ENCODE measurements around the gene IRF7.

IRF7 gene

DNA sequence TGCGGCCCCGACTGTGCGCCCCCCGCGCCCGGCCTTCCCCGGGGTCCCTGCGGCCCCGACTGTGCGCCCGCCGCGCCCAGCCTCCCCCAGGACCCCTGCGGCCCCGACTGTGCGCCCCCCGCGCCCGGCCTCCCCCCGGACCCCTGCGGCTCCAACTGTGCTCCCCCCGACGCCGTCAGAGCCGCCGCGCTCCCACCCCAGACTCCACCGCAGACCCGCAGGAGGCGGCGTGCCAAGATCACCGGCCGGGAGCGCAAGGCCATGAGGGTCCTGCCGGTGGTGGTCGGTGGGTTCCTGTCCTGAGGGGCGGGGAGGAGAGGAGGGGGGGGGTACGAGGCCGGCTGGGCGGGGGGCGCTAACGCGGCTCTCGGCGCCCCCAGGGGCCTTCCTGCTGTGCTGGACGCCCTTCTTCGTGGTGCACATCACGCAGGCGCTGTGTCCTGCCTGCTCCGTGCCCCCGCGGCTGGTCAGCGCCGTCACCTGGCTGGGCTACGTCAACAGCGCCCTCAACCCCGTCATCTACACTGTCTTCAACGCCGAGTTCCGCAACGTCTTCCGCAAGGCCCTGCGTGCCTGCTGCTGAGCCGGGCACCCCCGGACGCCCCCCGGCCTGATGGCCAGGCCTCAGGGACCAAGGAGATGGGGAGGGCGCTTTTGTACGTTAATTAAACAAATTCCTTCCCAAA lies 24.4 kb upstream of the IRF7 start:
- DNase-seq, result no peak

DNA sequence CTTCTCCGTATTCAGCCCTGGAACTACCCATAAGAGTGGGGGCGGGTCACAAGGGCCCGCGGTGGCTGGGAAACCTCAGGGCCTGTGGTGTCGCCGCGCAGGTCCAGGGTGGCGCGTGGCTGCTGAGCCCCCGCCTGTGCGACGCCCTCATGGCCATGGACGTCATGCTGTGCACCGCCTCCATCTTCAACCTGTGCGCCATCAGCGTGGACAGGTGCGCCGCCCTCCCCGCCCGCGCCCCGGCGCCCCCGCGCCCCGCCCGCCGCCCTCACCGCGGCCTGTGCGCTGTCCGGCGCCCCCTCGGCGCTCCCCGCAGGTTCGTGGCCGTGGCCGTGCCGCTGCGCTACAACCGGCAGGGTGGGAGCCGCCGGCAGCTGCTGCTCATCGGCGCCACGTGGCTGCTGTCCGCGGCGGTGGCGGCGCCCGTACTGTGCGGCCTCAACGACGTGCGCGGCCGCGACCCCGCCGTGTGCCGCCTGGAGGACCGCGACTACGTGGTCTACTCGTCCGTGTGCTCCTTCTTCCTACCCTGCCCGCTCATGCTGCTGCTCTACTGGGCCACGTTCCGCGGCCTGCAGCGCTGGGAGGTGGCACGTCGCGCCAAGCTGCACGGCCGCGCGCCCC lies 23.7 kb upstream of the IRF7 start:
- DNase-seq, result no peak

DNA sequence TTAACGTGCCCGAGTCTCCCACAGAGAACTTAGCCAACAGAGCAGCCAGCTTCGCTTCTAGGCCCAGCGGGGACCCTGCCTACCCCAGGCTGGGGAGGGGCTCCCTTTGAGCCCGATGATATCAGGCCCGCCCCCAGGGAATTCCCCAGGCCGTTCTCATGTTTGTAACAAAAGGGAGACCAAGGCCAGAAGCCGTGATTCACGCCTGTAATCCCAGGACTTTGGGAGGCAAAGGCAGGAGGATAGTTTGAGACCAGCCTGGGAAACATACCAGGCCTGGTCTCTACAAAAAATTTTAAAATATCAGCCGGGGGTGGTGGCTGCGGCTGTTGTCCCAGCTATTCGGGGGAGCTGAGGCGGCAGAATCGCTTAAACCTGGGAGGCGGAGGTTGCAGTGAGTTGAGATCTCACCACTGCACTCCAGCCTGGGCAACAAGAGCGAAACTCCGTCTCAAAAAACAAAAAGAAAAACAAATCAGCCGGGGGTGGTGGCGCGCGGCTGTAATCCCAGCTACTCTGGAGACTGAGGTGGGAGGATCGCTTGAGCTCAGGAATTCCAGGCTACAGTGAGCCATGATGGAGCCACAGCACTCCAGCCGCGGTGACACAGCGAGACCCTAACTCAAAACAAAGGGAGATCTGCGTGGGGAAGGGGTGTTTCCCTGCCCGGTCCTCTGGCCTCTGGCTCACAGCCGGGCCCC lies 23.0 kb upstream of the IRF7 start:
- no peak for DNase-seq

DNA sequence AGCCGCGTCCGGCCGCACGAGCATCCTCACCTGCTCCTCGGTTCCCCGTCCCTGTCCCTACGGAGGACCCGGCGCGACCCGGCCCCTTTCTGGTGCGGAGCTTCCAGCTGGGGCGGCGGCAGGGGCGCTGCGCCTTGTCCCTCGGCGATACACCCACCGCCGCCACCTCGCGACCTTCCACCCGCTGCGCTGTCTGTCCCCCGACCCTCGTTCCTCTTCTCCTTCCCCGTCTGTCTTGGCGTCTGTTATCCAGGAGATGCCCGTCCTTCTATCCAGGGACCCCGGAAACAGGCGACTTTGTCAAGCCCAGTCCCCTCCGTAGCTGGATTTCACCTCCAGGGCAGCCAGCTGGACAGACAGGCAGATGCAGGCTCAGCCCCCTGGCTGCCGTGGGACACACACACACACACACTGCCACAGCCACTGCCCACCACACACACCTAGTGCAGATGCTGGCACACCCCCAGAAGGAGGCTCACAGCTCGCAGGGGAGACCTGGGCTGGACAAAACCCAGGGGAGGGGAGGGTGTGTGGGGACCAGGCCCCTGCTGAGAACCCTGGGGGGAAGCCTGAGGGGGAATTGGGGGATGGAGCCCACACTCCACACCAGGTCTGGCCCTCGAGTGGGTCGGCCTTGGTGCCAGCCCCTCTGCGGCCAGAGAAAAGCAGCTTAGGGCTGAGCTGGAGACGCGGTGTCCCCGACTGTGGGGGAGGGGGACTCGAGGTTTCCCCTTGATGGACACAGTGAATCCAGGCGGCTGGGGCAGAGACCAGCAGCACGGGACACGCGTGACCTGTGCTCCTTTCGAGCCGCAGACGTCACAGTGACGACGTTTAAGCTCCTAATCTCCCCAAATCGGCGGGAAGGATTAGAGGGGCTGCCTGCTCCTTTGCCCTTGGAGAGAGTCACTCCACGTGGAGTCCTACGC lies 22.1 kb upstream of the IRF7 start:
- DNase-seq, result no peak

DNA sequence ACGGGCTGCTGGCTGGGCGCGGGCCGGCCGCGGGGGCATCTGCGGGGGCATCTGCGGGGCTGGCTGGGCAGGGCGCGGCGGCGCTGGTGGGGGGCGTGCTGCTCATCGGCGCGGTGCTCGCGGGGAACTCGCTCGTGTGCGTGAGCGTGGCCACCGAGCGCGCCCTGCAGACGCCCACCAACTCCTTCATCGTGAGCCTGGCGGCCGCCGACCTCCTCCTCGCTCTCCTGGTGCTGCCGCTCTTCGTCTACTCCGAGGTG lies 21.5 kb upstream of the IRF7 start:
- DNase-seq, result no peak

DNA sequence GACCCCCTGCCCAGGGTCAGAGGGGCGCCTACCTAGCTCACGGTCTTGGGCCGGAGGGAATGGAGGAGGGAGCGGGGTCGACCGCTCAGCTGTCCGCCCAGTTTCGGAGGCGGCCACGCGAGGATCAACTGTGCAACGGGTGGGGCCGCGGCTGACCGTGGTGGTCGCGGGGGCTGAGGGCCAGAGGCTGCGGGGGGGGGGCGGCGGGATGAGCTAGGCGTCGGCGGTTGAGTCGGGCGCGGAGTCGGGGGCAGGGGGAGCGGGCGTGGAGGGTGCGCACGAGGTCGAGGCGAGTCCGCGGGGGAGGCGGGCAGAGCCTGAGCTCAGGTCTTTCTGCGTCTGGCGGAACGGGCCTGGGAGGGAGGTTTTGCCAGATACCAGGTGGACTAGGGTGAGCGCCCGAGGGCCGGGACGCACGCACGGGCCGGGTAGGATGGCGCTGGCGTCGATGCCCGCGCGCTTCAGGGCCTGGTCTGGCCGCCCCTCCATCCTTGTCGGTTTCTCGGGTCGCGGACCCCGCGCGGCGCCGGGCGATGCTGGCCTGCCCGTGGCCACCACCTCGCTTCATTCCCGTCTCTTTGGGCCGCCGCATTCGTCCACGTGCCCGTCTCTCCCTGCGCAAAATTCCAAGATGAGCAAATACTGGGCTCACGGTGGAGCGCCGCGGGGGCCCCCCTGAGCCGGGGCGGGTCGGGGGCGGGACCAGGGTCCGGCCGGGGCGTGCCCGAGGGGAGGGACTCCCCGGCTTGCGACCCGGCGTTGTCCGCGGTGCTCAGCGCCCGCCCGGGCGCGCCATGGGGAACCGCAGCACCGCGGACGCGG lies 21.0 kb upstream of the IRF7 start, which contains the start of gene DRD4:
TSS of gene DRD4 (plus strand) at position 759 of the 822 bp plus-strand sequence. CDS start at position 795, 36 bp downstream.
- no peak for DNase-seq

DNA sequence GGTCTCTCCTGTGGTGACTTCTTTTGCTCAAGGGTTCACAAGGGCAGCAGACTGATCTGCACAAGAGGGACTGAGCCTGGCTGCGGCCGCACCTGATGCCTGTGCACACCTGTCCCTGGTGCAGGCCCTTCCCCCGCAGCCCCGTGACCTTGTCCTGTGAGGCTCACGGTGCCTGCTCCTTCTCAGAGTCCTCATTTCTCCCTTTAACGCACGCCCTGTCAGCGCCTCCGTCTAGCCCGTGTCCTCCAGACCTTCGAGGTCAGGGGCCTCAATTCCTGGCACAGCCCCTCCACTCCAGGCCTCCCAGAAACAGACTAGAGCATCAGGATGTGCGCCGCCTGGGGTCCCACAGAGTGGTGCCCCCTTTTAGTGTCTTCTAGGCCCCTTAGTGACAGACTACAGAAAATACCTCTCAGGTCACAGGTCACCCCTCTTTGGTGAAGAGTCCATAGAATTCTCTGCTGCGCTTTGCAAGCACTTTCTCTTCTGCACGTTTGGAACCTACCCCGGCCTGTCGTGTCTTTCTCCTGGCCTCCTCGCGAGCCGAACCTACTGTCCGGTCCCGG lies 20.3 kb upstream of the IRF7 start:
- no peak for DNase-seq

DNA sequence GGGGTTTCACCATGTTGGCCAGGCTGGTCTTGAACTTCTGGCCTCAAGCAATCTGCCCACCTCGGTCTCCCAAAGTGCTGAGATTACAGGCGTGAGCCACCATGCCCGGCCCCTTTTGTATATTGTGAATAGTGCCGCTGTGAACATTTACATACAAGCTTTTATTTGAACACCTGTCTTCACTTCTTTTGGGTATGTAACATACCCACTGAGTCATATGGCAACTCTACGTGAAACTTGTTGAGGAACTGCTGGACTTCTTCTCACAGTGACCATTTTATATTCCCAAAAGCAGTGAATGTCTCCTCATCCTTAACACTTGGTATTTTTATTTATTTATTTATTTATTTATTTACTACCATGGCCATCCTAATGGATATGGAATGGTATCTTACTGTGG lies 15.1 kb upstream of the IRF7 start:
- DNase-seq, result no peak

DNA sequence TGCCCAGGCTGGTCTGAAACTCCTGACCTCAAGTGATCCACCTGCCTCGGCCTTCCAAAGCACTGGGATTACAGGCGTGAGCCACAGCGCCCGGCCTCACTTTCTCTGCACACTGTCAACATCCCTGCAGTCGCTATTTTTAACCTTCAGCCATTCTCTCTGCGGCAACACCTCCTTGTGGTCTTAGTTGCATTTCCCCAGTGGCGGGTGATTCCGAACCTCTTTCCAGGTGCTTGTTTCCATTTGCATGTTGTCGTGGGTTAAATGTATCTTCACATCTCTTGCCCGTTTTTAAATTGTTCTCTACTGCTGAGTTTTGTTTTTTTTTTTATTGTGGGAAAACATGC lies 13.5 kb upstream of the IRF7 start:
- DNase-seq, result peak; percentile 75

DNA sequence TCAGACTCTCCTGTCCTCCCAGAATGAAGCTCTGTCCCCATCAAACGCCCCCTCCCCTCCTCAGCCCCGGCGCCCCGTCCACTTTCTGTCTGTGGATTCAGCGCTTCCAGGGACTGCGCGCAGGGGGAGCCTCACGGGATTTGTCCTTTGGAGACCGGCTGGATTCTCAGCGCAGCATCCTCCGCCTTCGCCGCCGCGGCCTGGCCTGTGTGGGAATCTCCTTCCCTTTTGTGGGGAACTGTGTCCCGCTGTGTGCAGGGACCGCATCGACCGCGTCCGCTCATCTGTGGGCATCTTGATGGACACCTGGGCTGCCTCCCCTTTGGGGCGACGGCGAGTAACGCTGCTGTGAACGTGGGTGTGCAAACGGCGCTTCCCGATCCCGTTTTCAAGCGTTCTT lies 12.3 kb upstream of the IRF7 start:
- no peak for DNase-seq

DNA sequence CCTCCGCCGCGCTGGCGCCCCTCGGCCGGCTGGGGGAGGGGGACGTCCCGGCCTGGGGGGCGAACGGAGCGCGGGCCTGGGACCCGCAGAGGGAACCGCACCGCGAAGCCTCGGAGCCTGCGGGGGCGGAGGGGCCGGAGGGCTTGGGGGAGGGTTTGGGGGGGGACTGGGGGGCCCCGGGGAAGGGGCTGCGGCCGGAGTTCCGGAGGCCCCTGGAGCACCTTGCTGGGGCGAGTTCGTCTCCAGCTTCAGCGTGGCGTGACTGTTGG lies 11.5 kb upstream of the IRF7 start:
- DNase-seq, result no peak

DNA sequence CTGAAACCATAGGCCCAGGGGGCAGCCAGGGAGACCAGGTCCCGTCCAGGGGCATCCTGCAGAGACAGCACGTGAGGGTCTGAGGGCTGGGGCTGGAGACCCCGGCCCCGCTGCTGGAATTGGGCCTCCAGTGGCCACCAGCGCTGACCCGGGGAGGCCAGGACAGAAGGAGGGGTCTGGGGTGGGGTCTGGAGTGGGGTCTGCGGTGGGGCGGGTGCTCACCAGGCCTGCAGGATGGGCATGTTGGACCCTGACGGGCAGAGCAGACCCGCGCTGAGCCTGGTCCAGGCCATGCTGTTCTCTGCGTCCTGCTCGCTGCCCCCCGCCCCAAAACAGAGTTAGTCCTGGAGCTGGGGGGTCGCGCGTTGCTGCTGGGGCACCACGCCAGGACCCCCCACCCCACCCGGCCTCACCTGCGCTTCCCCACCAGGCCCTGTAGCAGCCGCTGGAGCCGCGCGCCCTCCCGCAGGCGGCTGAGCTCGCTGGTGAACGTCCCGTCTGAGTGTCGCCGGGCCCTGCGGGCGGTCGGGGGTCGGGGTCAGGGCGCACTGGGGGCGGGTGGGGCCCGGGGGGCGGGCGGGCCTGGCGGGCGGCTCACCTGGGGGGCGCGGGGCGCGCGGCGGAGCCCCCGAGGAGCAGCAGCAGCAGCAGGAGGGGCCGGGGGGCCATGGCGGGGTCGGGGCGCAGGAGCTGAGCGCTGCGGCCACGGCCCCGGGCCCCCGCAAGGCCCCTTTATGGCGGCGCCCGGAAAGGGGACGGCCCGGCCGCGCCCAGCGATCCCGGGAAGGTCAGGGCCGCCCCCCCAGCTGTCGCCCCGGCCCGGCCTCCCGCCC lies 10.9 kb upstream of the IRF7 start, which contains the start of gene SCT:
TSS of gene SCT (minus strand) at position 707 of the 833 bp plus-strand sequence. CDS start at position 669, 38 bp downstream.
- no peak for DNase-seq

DNA sequence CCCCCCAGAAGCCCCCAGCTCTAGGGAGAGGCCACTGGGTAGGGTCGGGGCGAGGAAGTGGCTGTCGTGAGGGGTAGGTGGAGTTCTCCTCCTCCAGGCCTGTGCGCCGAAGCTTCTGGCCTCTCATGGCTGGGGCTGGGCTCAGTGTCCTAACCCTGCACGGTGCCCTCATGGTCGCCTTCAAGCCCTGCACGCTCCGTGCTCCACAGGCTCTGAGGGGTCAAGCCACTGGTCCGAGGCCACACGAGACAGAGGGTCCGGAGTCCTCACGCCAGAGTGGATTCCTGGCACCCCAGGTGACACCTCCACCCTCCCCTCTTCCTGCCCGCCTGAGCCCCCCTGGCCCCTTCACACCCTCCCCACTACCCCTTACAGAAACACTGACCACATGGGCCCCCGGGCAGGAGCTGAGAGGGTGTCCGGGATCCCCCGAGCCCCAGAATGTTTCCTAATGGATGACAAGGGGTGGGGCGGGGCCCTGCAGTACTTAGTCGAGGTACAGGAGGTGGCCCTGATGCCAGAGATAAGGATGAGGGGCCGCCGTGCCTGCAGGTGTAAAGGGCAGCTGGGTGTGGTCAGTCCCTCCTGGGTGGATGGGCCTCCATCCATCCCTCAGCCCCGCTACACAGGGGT lies 10.0 kb upstream of the IRF7 start:
- no peak for DNase-seq

DNA sequence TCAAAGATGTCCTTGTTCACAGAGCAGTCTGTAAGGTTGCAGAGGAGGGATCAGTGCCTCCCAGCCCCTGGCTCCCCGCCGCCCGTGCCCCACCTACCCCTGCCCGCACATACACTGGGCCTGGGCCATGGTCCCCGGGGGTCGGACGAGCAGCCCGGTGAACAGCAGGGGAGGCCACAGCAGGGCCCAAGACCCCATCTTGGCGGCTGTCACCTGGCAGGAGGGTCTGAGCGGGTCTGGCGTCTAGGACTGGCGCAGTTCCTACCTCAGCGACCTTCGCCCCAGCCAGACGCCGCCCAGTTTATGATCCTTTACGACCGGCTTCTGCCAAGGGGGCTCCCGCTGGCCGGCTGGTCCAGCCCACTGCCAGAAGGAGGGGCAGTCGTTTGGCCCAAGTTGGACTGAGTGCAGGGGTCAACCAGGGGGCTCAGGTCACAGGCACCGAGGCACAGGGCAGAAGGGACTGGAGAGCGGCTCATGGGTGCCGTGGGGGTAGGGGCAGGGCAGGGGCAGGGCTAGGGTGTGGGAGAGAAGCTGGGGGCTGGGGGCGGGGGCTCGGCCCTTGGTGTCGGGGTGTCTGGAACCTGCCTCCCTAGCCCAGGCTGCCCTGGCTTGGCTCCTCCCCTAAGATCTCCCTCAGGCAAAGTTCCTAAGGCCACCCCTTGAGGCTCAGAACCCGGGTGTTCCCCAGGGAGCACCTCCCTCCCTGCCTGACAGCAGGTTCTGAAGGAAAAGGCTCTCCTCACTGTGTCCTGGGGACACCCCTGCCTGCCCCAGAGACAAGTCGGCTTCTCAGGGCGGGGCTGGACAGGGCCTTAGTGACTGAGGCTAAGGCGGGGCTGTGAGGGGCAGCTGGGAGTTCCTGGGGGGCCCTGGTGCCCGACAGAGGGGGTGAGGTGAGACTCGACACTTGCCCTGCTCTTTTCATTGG lies 9.2 kb upstream of the IRF7 start, which contains the start of gene CDHR5:
TSS of gene CDHR5 (minus strand) at position 251 of the 931 bp plus-strand sequence. CDS start at position 198, 53 bp downstream.
- no peak for DNase-seq

DNA sequence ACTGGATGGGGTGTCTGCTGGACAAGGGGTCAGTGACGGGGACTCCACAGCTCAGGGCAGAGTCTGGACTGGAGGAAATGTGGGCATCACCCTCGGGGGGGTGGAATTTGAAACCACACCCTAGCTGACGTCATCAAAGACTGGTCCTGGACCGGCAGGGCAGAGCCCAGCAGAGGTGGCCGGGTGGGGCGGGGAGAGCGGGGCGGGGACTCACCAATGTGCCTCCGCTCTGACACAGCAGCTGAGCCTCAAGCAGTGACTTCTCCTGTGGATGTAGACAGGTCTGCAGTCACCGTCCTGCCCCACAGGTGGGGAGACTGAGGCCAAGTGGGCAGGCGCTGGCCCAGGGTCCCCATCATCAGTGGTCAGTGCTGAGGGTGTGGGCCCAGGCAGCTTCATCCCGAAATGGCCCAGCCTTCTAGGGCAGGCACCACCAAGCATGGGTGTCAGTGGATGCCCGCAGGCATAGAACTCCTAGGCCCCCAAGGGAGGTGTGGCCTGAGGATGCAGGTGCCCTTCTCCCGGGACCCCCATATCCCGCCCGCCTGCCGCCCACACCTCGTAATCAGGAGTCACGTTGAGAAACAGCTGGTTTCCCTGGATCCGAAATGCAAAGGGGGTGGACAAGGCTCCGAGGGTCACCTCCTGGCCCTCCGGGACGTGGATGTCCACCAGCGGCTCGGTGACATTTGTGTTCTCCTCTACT lies 8.4 kb upstream of the IRF7 start:
- DNase-seq, result no peak

DNA sequence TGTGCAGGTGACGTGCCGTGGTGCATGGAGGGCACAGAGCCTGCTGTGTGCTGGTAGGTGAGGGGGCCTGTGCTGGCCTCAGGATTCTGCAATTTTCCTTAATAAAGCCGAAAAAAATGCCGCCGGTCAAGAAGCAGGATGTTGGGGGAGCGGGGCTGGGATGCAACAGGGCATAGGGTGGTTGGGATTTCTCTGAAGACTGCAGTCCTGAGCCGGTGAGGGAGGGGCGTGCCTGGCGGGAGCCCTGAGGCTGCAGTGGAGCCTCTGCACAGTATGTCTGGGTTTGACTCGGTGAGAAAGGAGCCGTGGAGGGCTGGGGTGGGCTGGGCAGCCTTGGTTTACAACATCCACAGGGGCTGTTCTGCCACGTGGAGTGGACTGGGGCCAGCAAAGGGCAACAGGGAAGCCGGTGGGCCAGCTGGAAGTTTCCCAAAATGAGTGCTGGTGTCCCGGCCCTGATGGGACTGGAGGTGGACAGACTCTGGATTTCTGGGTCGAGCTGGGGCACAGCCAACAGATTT lies 7.7 kb upstream of the IRF7 start:
- no peak for DNase-seq

DNA sequence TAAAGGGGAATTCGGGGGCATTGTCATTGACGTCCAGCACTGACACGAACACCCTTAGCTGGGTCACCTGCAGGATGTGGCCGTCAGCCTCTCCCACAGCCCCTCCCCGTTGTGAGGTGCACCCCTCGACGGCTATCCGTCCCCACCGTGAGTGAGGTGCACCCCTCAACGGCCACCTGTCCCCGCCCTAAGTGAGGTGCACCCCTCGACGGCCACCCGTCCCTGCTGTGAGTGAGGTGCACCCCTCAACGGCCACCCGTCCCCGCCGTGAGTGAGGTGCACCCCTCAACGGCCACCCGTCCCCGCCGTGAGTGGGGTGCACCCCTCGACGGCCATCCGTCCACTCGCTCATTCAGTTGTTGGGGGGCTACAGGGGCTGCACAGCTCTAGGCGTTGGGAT lies 6.1 kb upstream of the IRF7 start:
- DNase-seq, result no peak

DNA sequence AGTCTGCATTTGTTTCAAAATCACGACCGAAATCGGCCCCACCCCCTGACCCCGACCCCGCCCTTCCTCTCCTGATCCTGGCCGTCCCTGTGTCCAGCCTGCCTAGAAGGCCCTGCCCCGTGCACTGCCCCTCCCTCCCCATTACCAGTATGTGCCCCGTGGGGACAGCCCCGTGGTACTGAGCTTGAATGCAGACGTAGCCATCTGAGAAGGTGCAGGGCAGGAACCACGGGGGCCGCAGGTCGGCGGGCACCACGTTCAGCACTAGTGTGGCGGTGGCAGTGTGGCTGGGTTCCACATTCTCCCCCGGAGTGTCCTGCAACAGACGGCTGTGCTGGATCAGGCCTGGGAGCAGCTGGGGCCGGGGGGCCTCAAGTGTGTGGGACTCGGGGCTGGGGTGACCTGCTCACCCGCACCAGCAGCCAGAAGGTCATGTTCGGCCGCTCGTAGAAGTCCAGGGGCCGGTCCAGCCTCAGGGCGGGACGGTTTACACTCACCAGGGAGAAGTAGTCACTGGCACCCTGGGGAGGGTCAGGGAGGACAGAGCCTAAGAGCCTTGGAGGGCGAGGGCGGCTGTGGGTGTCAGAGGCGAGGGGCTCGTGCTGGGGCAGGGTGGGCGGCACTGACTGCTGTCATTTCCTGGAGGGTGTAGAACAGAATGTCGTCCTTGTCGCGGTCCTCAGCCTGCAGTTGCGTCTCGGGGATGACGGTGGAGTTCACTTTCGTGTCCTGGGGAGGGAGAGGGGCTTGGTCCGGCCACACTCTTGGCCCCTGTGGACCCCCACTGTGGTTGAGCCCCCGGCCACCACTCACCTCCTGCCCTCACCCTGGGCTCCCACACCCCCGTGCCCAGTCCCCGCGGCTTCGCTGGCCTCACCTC lies 5.4 kb upstream of the IRF7 start:
- no peak for DNase-seq

Data from RPMI8226 (cell line).